ENCODE measurements around the gene UTP14A. TPM values are rescaled to one million over a fixed set of nuclear protein-coding genes. Genes with fewer than 3 reads are reported as not detected.
A peak's percentile ranks its signal among the peaks of the same experiment; 100 is the strongest.

UTP14A gene
- total and polyA plus RNA-seq, 2 experiments from 2014 or later, result 13.3 to 15.9 TPM

- in situ Hi-C loops (cut with MboI), result no loop called here
These were observed 30.3 kb upstream of the UTP14A start for GRCh38 chrX:129875669-129876068.

GRCh38 chrX:129876771-129877305 lies 29.1 kb upstream of the UTP14A start:
- Histone ChIP-seq H3F3A (ENCODE audit: insufficient read depth) (no peaks in the 10 kb centered on the region), H4K20me1 (ENCODE audit: insufficient read depth) (no peaks in the 10 kb centered on the region), H3K27me3 (replicated peaks; ENCODE audit: insufficient read depth) (no peaks in the 10 kb centered on the region), H3K9ac (no peak overlapping the region), H3K4me3 (no peak overlapping the region), H3K36me3 (ENCODE audit: low read depth) (no peaks in the 10 kb centered on the region), H3K9me3 (ENCODE audit: low read depth) (no peaks in the 10 kb centered on the region), H3K79me2 (ENCODE audit: insufficient read depth) (no peaks in the 10 kb centered on the region), H3K9me2 (ENCODE audit: insufficient read depth) (no peaks in the 10 kb centered on the region), H3K27ac (no peak overlapping the region), H2AFZ (no peak overlapping the region), H3K4me1 (ENCODE audit: insufficient read depth) (0 out of 2 replicates have a peak, but pooled peaks cover 3% of the 10 kb centered on the region), H3K4me2 (ENCODE audit: unreplicated experiment) (peak overlapping the region; percentile 7)
- in situ Hi-C loops (cut with MboI), result no loop called here
- peak; percentile 55 for DNase-seq
- TF ChIP-seq EZH2 (IDR thresholded peaks at IDR 0.05; ENCODE audit: insufficient read depth, poor library complexity, severe bottlenecking), result no peak
- TF ChIP-seq EZH2phosphoT487 (IDR thresholded peaks at IDR 0.05; ENCODE audit: insufficient read depth, low read depth), result no peak
- 90 to 100% methylated on average over 1 to 2 of the region's 4 CpGs for WGBS, 2 experiments (ENCODE audit: low coverage in 1 of 2, low lambda C conversion rate in 2 of 2, missing lambda C conversion rate in 2 of 2)

More at GRCh38 chrX:129875669-129876068, 30.3 kb upstream of the UTP14A start:
- WGBS, 2 experiments (ENCODE audit: low coverage in 1 of 2, low lambda C conversion rate in 2 of 2, missing lambda C conversion rate in 2 of 2), result 0 to 2% methylated on average over 3 of the region's 3 CpGs
- Histone ChIP-seq H2AFZ (no peak overlapping the region), H3K9me2 (ENCODE audit: insufficient read depth) (no peaks in the 10 kb centered on the region), H3F3A (ENCODE audit: insufficient read depth) (no peaks in the 10 kb centered on the region), H3K4me1 (ENCODE audit: insufficient read depth) (0 out of 2 replicates have a peak, but pooled peaks cover 3% of the 10 kb centered on the region), H3K4me3 (no peak overlapping the region), H3K36me3 (ENCODE audit: low read depth) (no peaks in the 10 kb centered on the region), H3K4me2 (ENCODE audit: unreplicated experiment) (no peak overlapping the region), H3K9ac (no peak overlapping the region), H3K79me2 (ENCODE audit: insufficient read depth) (no peaks in the 10 kb centered on the region), H3K27me3 (replicated peaks; ENCODE audit: insufficient read depth) (no peaks in the 10 kb centered on the region), H3K9me3 (ENCODE audit: low read depth) (no peaks in the 10 kb centered on the region), H3K27ac (peak overlapping the region; percentile 48), H4K20me1 (ENCODE audit: insufficient read depth) (no peaks in the 10 kb centered on the region)
- TF ChIP-seq EZH2 (IDR thresholded peaks at IDR 0.05; ENCODE audit: insufficient read depth, poor library complexity, severe bottlenecking) (no peak), EZH2phosphoT487 (IDR thresholded peaks at IDR 0.05; ENCODE audit: insufficient read depth, low read depth) (no peak)
- DNase-seq, result peak; percentile 87

- no peaks in the 10 kb centered on the region for H3K27me3 ChIP-seq (replicated peaks; ENCODE audit: insufficient read depth)
- no peak overlapping the region for H3K27ac ChIP-seq
- no peak overlapping the region for H3K4me3 ChIP-seq
- H3K4me1 ChIP-seq (ENCODE audit: insufficient read depth), result 0 out of 2 replicates have a peak, but pooled peaks cover 3% of the 10 kb centered on the region
- H2AFZ ChIP-seq, result no peak overlapping the region
- H3K9ac ChIP-seq, result no peak overlapping the region
- no peak for DNase-seq
- H3K4me2 ChIP-seq (ENCODE audit: unreplicated experiment), result peak overlapping the region; percentile 7
- no peaks in the 10 kb centered on the region for H3K36me3 ChIP-seq (ENCODE audit: low read depth)
- H3K79me2 ChIP-seq (ENCODE audit: insufficient read depth), result no peaks in the 10 kb centered on the region
- 88 to 90% methylated on average over 5 of the region's 5 CpGs for WGBS, 2 experiments (ENCODE audit: low coverage in 1 of 2, low lambda C conversion rate in 2 of 2, missing lambda C conversion rate in 2 of 2)
- no peaks in the 10 kb centered on the region for H3F3A ChIP-seq (ENCODE audit: insufficient read depth)
- H3K9me2 ChIP-seq (ENCODE audit: insufficient read depth), result no peaks in the 10 kb centered on the region
- in situ Hi-C loops (cut with MboI), result no loop called here
- H3K9me3 ChIP-seq (ENCODE audit: low read depth), result no peaks in the 10 kb centered on the region
- H4K20me1 ChIP-seq (ENCODE audit: insufficient read depth), result no peaks in the 10 kb centered on the region
- TF ChIP-seq EZH2phosphoT487 (IDR thresholded peaks at IDR 0.05; ENCODE audit: insufficient read depth, low read depth) (no peak), EZH2 (IDR thresholded peaks at IDR 0.05; ENCODE audit: insufficient read depth, poor library complexity, severe bottlenecking) (no peak)
These were observed 28.6 kb upstream of the UTP14A start for GRCh38 chrX:129877401-129877800.

- no peak for DNase-seq
- Histone ChIP-seq H3K27ac (no peak overlapping the region), H3K9me2 (ENCODE audit: insufficient read depth) (no peaks in the 10 kb centered on the region), H3K4me1 (ENCODE audit: insufficient read depth) (no peaks in the 10 kb centered on the region), H2AFZ (no peak overlapping the region), H3K4me2 (ENCODE audit: unreplicated experiment) (no peak overlapping the region), H3K36me3 (ENCODE audit: low read depth) (no peaks in the 10 kb centered on the region), H3K9ac (no peak overlapping the region), H3K9me3 (ENCODE audit: low read depth) (no peaks in the 10 kb centered on the region), H3K79me2 (ENCODE audit: insufficient read depth) (no peaks in the 10 kb centered on the region), H3F3A (ENCODE audit: insufficient read depth) (no peaks in the 10 kb centered on the region), H3K27me3 (replicated peaks; ENCODE audit: insufficient read depth) (no peaks in the 10 kb centered on the region), H3K4me3 (no peak overlapping the region), H4K20me1 (ENCODE audit: insufficient read depth) (no peaks in the 10 kb centered on the region)
- 56 to 66% methylated on average over 5 to 6 of the region's 6 CpGs for WGBS, 2 experiments (ENCODE audit: low coverage in 1 of 2, low lambda C conversion rate in 2 of 2, missing lambda C conversion rate in 2 of 2)
- in situ Hi-C loops (cut with MboI), result no loop called here
- TF ChIP-seq EZH2phosphoT487 (IDR thresholded peaks at IDR 0.05; ENCODE audit: insufficient read depth, low read depth) (no peak), EZH2 (IDR thresholded peaks at IDR 0.05; ENCODE audit: insufficient read depth, poor library complexity, severe bottlenecking) (no peak)
These were observed 5.9 kb upstream of the UTP14A start for GRCh38 chrX:129900054-129900453.

All from GM23248 (cell line).